Measurements from ENCODE around the gene KLHL11. TPM values are rescaled to one million over a fixed set of nuclear protein-coding genes. Genes with fewer than 3 reads are reported as not detected.

Gene KLHL11
- total and polyA plus RNA-seq, 9 of the 15 experiments (the other 6 are each of a cell fraction or from before 2014, with no cell fraction given): 0.20 to 17.0 (median 10.3) TPM

- TF ChIP-seq HDAC8 (tag; IDR thresholded peaks at IDR 0.05) (peak; percentile 75), GMEB1 (CRISPR knock-in tag; IDR thresholded peaks at IDR 0.05) (peak; percentile 38), SMAD4 (CRISPR knock-in tag; conservative IDR thresholded peaks at IDR 0.05) (no peak), EGR1 (conservative IDR thresholded peaks at IDR 0.05) (no peak), NR1H2 (CRISPR knock-in tag; IDR thresholded peaks at IDR 0.05) (no peak), L3MBTL2 (IDR thresholded peaks at IDR 0.05) (peak; percentile 95), RCOR1 (IDR thresholded peaks at IDR 0.05; ENCODE audit: borderline replicate concordance in 1 of 2, low read depth in 2 of 2, low read length in 2 of 2) (no peak), RBFOX2 (IDR thresholded peaks at IDR 0.05; ENCODE audit: low read depth, low read length) (peak; percentile 72), C11orf30 (IDR thresholded peaks at IDR 0.05; ENCODE audit: low read depth) (no peak), ZNF589 (CRISPR knock-in tag; IDR thresholded peaks at IDR 0.05; ENCODE audit: low read depth) (no peak), SAFB (IDR thresholded peaks at IDR 0.05; ENCODE audit: borderline replicate concordance, low read depth, low read length) (peak; percentile 76), ETV1 (tag; conservative IDR thresholded peaks at IDR 0.05; ENCODE audit: low read depth) (no peak), ZZZ3 (IDR thresholded peaks at IDR 0.05) (no peak), TGIF2 (CRISPR knock-in tag; IDR thresholded peaks at IDR 0.05) (no peak), ZNF785 (CRISPR knock-in tag; IDR thresholded peaks at IDR 0.05) (no peak), FOXP1 (CRISPR knock-in tag; IDR thresholded peaks at IDR 0.05) (no peak), BACH1 (tag; IDR thresholded peaks at IDR 0.05) (no peak)
Measured at GRCh38 chr17:41811549-41812380, 53.5 kb downstream of the KLHL11 start, which contains the start of gene P3H4 (continued).

Data from K562 (cell line).